Measurements from ENCODE around the gene DIS3L2.

GRCh38 chr2:231929961-231930592 lies 31.4 kb upstream of the DIS3L2 start:
- TF ChIP-seq EZH2 (IDR thresholded peaks at IDR 0.05; ENCODE audit: insufficient read depth, poor library complexity, severe bottlenecking), result no peak
- no peak for TF ChIP-seq EZH2phosphoT487 (IDR thresholded peaks at IDR 0.05; ENCODE audit: insufficient read depth, low read depth)
